GM12878 (cell line): ENCODE measurements around the gene PPM1A. TPM values are rescaled to one million over a fixed set of nuclear protein-coding genes. Genes with fewer than 3 reads are reported as not detected.

Experiments used
- ATAC-seq: fragments of 200-7000 bp; cut with Tn5 transposase; 3 replicates; pipeline ENCODE4 v1.9.1; 2020; ENCODE audit warnings: mild to moderate bottlenecking, moderate library complexity
- BruUV-seq: library from RNA; stranded (reverse); fragments of 400-500 nt; replicated peaks from 2 replicates; lab custom pipeline; 2021; lab: Mats Ljungman, UMichigan
- CTCF ChIA-PET: fragments of 300-600 bp; sonication (Branson Sonifier 250); formaldehyde crosslinking; extraction: SDS; loops from one replicate; lab custom pipeline; 2021; ENCODE audit warnings: inconsistent platforms; lab: Yijun Ruan, JAX
- POLR2A ChIA-PET: fragments of 350-600 bp; formaldehyde crosslinking; extraction: SDS; loops from one replicate; lab custom pipeline; 2021; ENCODE audit warnings: inconsistent platforms; lab: Charles Lee
- RAD21 ChIA-PET: fragments of 300-600 bp; sonication (Branson Sonifier 250); formaldehyde crosslinking; loops from one replicate; lab custom pipeline; 2023; ENCODE audit warnings: antibody characterized with exemption; ENCODE audit not compliant: unreplicated experiment; lab: Charles Lee
- SMC1A ChIA-PET: fragments of 300-600 bp; sonication (Branson Sonifier 250); formaldehyde crosslinking; loops from one replicate; lab custom pipeline; 2023; ENCODE audit not compliant: unreplicated experiment, uncharacterized antibody; lab: Charles Lee
- DNase-seq: peaks from one replicate; pipeline ENCODE4 v3.0.0-alpha.2; 2011; ENCODE audit warnings: low read depth, low spot score
- FAIRE-seq: peaks from 3 replicates; lab custom pipeline; 2011; peaks lifted over from hg19 to GRCh38; lab: Jason Lieb, UNC
- H2AFZ ChIP-seq: 2 replicates; pipeline ENCODE4 v1.6.0; 2011; ENCODE audit warnings: low read depth, low read length, control low read depth; ENCODE audit not compliant: control insufficient read depth
- H3K27ac ChIP-seq: 2 replicates; pipeline ENCODE4 v1.5.1; 2011; ENCODE audit warnings: control low read depth; ENCODE audit not compliant: control insufficient read depth, insufficient read depth
- H3K27me3 ChIP-seq, 2 experiments: replicated peaks in 1 of 2; 2 replicates each; pipeline versions ENCODE4 v1.6.0 to v1.6.1; 2011; ENCODE audit warnings: low read length in 1 of 2; ENCODE audit not compliant: control insufficient read depth in 2 of 2, insufficient read depth in 2 of 2
- H3K36me3 ChIP-seq, 2 experiments: 2 replicates each; pipeline ENCODE4 v1.5.1; 2011; ENCODE audit warnings: low read length in 1 of 2; ENCODE audit not compliant: control insufficient read depth in 2 of 2, insufficient read depth in 2 of 2
- H3K4me1 ChIP-seq: 2 replicates; pipeline ENCODE4 v1.6.1; 2011; ENCODE audit warnings: mild to moderate bottlenecking, low read length, moderate library complexity, mixed read lengths; ENCODE audit not compliant: control insufficient read depth, insufficient read depth
- H3K4me2 ChIP-seq: 2 replicates; pipeline ENCODE4 v1.6.0; 2011; ENCODE audit warnings: control low read depth; ENCODE audit not compliant: control insufficient read depth, insufficient read depth
- H3K4me3 ChIP-seq: fragments of 200-600 bp; sonication (generic); 2 replicates; pipeline ENCODE4 v1.5.1; 2016
- H3K79me2 ChIP-seq: 2 replicates; pipeline ENCODE4 v1.6.0; 2011; ENCODE audit warnings: low read length; ENCODE audit not compliant: control insufficient read depth, insufficient read depth
- H3K9ac ChIP-seq: 2 replicates; pipeline ENCODE4 v1.8.0; 2011; ENCODE audit warnings: low read length, control low read depth, mixed read lengths; ENCODE audit not compliant: control insufficient read depth, insufficient read depth
- H3K9me3 ChIP-seq: replicated peaks from 3 replicates; pipeline ENCODE4 v1.5.1; 2011; ENCODE audit warnings: mild to moderate bottlenecking, low read length; ENCODE audit not compliant: control insufficient read depth, insufficient read depth
- H4K20me1 ChIP-seq: 2 replicates; pipeline ENCODE4 v1.6.0; 2011; ENCODE audit not compliant: control insufficient read depth, insufficient read depth
- ASH2L ChIP-seq: fragments of 300-600, 200-600 bp; sonication (generic); IDR thresholded peaks from 2 replicates; pipeline ENCODE4 v1.6.1; 2017; ENCODE audit warnings: low read depth, mild to moderate bottlenecking, borderline replicate concordance
- CBX3 ChIP-seq: fragments of 200-600 bp; sonication (generic); IDR thresholded peaks from 2 replicates; pipeline ENCODE4 v1.6.1; 2016; ENCODE audit warnings: low read depth, borderline replicate concordance
- ESRRA ChIP-seq: IDR thresholded peaks from 2 replicates; pipeline ENCODE4 v1.6.1; 2012; ENCODE audit warnings: mild to moderate bottlenecking, low read length, improper control_type of control experiment
- HDGF ChIP-seq: fragments of 450-650 bp; IDR thresholded peaks from 2 replicates; pipeline ENCODE4 v1.6.1; 2016; ENCODE audit warnings: antibody characterized with exemption
- IKZF2 ChIP-seq, 2 experiments: fragments of 450-650 bp; IDR thresholded peaks; 2 replicates each; pipeline ENCODE4 v1.6.1; 2017; ENCODE audit warnings: mild to moderate bottlenecking in 2 of 2, moderate library complexity in 2 of 2
- RAD51 ChIP-seq: fragments of 450-650 bp; IDR thresholded peaks from 2 replicates; pipeline ENCODE4 v1.6.1; 2016; ENCODE audit warnings: moderate library complexity, mild to moderate bottlenecking, inconsistent platforms
- TCF3 ChIP-seq: IDR thresholded peaks from 2 replicates; pipeline ENCODE4 v1.6.1; 2012; ENCODE audit warnings: low read depth, mild to moderate bottlenecking, low read length, borderline replicate concordance; ENCODE audit not compliant: insufficient read depth
- ZNF207 ChIP-seq: fragments of 450-650 bp; IDR thresholded peaks from 2 replicates; pipeline ENCODE4 v1.6.1; 2014; ENCODE audit warnings: antibody characterized with exemption, mild to moderate bottlenecking, borderline replicate concordance
- ZZZ3 ChIP-seq: IDR thresholded peaks from 2 replicates; pipeline ENCODE4 v1.6.1; 2011; ENCODE audit warnings: low read depth; ENCODE audit not compliant: control insufficient read depth, insufficient read length
- WGBS: methylation state at CpG from one replicate; pipeline ENCODE4 v1.1.6; 2016; ENCODE audit warnings: low lambda C conversion rate; ENCODE audit not compliant: insufficient replicate concordance, insufficient coverage; ENCODE audit errors: missing lambda C conversion rate; 5-methylcytosine and 5-hydroxymethylcytosine counted together
- in situ Hi-C: fragments of 300-500 bp; cut with MboI; formaldehyde crosslinking; loops from 9 replicates; pipeline ENCODE4 v1.14.3; 2018; ENCODE audit warnings: mixed read lengths
- intact Hi-C: fragments of 100-400 bp; cut with micrococcal nuclease; formaldehyde crosslinking; loops from one replicate; pipeline ENCODE4 v1.14.2; 2022; ENCODE audit not compliant: unreplicated experiment
- polyA plus RNA-seq, 11 experiments: library from polyadenylated mRNA; depleted of rRNA in 4 of 11; unstranded in 6 of 11; stranded (reverse) in 5 of 11; fragments of >200 nt; fragmentation: Nextera tagmentation in 4 of 11; fragmentation: Illumina TruSeq in 1 of 11; extraction: Ambion mirVana in 4 of 11; extraction: Trizol in 1 of 11; gene quantifications; 1 replicate in 1 of 11; 2 replicates in 10 of 11; pipeline versions ENCODE4 v1.2.1 to v1.2.3, GENCODE V29; 2011 to 2016; ENCODE audit warnings: inconsistent platforms in 2 of 11, missing spikeins in 2 of 11, low read depth in 1 of 11
- total RNA-seq, 4 experiments: library from RNA; depleted of rRNA in 3 of 4; stranded (reverse); fragments of >200 nt in 3 of 4; fragmentation: Illumina TruSeq in 1 of 4; extraction: Trizol in 1 of 4; gene quantifications; 2 replicates each; pipeline versions ENCODE4 v1.2.1 to v1.2.3, GENCODE V29; 2013 to 2021
- TF ChIP-seq, protein P1 (sequence below): fragments of 450-650 bp; formaldehyde crosslinking; IDR thresholded peaks from 2 replicates; pipeline ENCODE4 v1.4.0; 2022; ENCODE audit warnings: mild to moderate bottlenecking, moderate library complexity
- TF ChIP-seq, protein P2 (sequence below): IDR thresholded peaks from 2 replicates; pipeline ENCODE4 v1.6.1; 2011; ENCODE audit warnings: low read depth, mild to moderate bottlenecking, low read length, moderate library complexity, borderline replicate concordance; ENCODE audit errors: extremely low read depth

Gene PPM1A
- total and polyA plus RNA-seq, 10 of the 15 experiments (the other 5 are each of a cell fraction or from before 2014, with no cell fraction given) = 16.8 to 124 (median 47.0) TPM

DNA sequence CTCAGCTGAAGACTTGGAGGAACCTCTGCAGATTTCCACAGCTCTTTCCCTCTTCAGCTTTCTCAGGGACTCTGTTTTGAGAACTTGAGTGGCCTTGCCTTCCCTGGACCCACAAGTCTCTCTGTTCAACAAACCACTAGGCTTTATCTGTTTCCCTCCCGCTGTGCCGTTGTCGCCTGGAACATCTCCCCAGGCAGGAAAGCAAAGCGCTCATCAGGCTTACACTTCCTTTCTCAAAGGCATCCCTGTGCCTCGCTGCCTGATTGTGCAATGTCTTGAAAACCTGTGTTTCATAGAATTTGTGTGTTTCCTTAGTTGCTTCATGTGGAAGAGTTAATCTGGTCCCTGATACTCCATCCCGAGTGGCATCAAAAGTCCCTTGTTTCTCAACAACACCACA is 64.1 kb downstream of the PPM1A start:
- no TSS peak for BruUV-seq
- ChIA-PET POLR2A (no interaction called here), RAD21 (no interaction called here), CTCF (interaction anchor here (0.9 kb wide), 1 partner anchor 12 kb away, joined by 3 read pairs; no protein-coding TSS in a partner anchor), SMC1A (interaction anchor here (1.0 kb wide), 1 partner anchor 13 kb away, joined by 3 read pairs; no protein-coding TSS in a partner anchor)
- in situ Hi-C loops = no loop called here
- Histone ChIP-seq H3K27me3 (no peaks in the 10 kb centered on the region), H4K20me1 (no peaks in the 10 kb centered on the region), H2AFZ (no peak overlapping the region), H3K27ac (no peak overlapping the region), H3K9me3 (no peaks in the 10 kb centered on the region; the same call in 2 of the 3 replicates), H3K4me3 (no peak overlapping the region), H3K36me3 (no peaks in the 10 kb centered on the region), H3K4me2 (no peak overlapping the region), H3K4me1 (no peaks in the 10 kb centered on the region), H3K9ac (no peak overlapping the region), H3K79me2 (no peaks in the 10 kb centered on the region)
- DNase-seq (no peak), FAIRE-seq (no peak), ATAC-seq (no peak)
- TF ChIP-seq IKZF2 (IDR thresholded peaks at IDR 0.05) (no peak), ASH2L (no peak), HDGF (no peak), ZNF207 (no peak), RAD51 (no peak), CBX3 (no peak), ESRRA (no peak), TCF3 (no peak), ZZZ3 (no peak)
- TF ChIP-seq, protein P1, sequence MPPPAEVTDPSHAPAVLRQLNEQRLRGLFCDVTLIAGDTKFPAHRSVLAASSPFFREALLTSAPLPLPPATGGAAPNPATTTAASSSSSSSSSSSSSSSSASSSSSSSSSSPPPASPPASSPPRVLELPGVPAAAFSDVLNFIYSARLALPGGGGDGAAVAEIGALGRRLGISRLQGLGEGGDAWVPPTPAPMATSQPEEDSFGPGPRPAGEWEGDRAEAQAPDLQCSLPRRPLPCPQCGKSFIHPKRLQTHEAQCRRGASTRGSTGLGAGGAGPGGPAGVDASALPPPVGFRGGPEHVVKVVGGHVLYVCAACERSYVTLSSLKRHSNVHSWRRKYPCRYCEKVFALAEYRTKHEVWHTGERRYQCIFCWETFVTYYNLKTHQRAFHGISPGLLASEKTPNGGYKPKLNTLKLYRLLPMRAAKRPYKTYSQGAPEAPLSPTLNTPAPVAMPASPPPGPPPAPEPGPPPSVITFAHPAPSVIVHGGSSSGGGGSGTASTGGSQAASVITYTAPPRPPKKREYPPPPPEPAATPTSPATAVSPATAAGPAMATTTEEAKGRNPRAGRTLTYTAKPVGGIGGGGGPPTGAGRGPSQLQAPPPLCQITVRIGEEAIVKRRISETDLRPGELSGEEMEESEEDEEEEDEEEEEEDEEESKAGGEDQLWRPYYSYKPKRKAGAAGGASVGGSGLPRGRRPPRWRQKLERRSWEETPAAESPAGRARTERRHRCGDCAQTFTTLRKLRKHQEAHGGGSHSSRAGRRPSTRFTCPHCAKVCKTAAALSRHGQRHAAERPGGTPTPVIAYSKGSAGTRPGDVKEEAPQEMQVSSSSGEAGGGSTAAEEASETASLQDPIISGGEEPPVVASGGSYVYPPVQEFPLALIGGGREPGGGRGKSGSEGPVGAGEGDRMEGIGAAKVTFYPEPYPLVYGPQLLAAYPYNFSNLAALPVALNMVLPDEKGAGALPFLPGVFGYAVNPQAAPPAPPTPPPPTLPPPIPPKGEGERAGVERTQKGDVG (CRISPR knock-in tag) = no peak
- TF ChIP-seq, protein P2, sequence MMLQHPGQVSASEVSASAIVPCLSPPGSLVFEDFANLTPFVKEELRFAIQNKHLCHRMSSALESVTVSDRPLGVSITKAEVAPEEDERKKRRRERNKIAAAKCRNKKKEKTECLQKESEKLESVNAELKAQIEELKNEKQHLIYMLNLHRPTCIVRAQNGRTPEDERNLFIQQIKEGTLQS = no peak
- WGBS = 66% methylated on average over 6 of the region's 6 CpGs
- intact Hi-C loops = no loop called here
